Fibroblast of villous mesenchyme (primary cell): ENCODE measurements around the gene SEMA5A. TPM values are rescaled to one million over a fixed set of nuclear protein-coding genes. Genes with fewer than 3 reads are reported as not detected.
"Not testable (repeated sequence)": the region's sequence is repeated elsewhere in the genome, so short reads cannot be mapped to it uniquely, and the experiment has no call there.

Experiments used
- DNase-seq: peaks from one replicate; pipeline ENCODE4 v3.0.0-alpha.2; 2010; ENCODE audit warnings: low read depth
- H3K4me3 ChIP-seq: 2 replicates; pipeline ENCODE4 v1.5.1; 2011; ENCODE audit warnings: low read depth, mild to moderate bottlenecking, low read length
- CTCF ChIP-seq: IDR thresholded peaks from 2 replicates; pipeline ENCODE4 v1.5.1; 2012; ENCODE audit warnings: low read depth, mild to moderate bottlenecking, low read length; ENCODE audit not compliant: insufficient read depth
- total RNA-seq: library from RNA; depleted of rRNA; stranded (reverse); fragments of >200 nt; gene quantifications from 2 replicates; pipeline ENCODE4 v1.2.3, GENCODE V29; 2012

SEMA5A gene
- total RNA-seq, 1 donor = 72.5 TPM

DNA sequence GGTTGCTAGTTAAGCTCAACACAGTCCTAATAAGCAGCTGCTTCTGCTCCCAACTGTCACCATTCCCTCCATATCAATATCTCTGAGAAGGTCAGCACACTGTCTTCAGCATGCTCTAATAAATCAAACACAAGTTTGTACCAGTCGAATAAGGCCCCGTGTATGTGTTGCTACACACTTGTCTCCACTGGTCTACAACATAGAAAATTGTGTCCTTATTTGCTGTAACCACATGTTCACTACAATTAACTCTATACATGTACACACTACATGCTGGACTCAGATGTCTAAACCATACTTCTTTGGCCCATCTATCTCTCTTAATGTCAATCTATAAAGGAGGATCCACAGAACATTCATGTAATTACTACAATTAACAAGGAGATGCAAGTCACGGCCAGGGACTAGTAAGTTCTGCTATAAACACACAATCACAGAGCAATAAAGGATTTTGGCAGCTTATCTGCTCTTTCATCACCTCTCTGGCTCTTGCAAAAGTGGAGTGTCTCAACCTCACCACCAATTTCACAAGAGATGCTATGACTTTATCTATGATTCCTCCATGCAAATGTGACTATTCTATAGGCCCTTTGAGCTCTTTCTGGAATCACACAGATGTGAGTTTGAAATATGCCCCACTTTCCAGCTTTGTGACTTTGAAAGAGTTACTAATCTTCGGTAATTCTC, 143.9 kb downstream of the SEMA5A start:
- DNase-seq = peak; percentile 82
- H3K4me3 ChIP-seq = no peak overlapping the region
- TF ChIP-seq CTCF = no peak

DNA sequence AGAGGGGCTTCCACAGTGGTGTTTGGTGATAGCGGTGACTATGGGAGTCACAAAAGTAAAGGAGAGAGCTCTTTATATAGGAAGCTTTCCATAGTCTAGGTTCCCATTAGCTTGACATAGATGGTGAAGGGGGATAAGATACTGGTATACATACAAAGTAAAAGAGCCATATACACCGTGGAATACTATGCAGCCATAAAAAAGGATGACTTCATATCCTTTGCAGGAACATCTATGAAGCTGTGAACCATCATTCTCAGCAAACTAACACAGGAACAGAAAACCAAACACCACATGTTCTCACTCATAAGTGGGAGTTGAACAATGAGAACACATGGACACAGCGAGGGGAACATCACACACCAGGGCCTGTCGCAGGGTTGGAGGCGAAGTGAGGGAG, 146.1 kb downstream of the SEMA5A start:
- not testable (repeated sequence) for H3K4me3 ChIP-seq, DNase-seq

DNA sequence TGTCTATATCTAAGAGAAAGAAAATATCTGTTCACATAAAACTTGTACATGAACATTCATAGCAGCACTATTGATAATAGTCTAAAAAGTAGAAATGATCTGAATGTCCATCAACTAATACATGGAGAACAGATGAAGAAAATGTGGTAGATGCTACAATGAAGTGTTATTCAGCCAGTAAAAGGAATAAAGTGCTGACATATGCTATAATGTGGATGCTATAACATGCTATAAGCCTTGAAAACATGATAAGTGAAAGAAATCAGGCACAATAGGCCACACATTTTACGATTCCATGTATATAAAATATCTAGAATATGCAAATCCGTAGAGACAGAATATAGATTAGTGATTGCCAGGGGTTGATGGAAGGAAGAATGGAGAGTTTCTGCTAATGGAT, 146.8 kb downstream of the SEMA5A start:
- no peak for TF ChIP-seq CTCF
- no peak overlapping the region for H3K4me3 ChIP-seq
- DNase-seq = no peak

DNA sequence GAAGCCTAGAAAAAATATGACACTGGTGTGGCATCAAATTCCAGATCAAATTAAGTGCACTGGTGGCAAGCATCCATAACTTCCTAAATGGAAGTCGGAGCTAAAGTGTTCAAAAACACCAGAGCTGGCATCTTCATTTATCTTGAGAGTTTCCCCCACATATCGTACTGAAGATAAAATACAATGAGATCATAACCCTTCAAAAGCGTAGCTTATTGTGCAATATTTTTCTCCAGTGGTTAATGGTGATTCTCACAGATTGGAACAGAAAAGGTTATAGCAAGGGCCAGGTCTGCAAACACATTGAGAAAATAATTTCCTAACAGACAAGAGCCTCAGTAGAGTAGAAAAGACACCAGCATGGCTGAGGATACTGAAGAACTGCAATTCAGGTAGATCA, 147.6 kb downstream of the SEMA5A start:
- no peak overlapping the region for H3K4me3 ChIP-seq
- peak; percentile 72 for DNase-seq
- TF ChIP-seq CTCF = no peak

- no peak overlapping the region for H3K4me3 ChIP-seq
- no peak for TF ChIP-seq CTCF
These were observed 149.5 kb downstream of the SEMA5A start for GRCh38 chr5:9396285-9396770.

GRCh38 chr5:9395706-9396105, 150.2 kb downstream of the SEMA5A start:
- peak; percentile 79 for DNase-seq
- no peak overlapping the region for H3K4me3 ChIP-seq
- TF ChIP-seq CTCF = no peak

More at GRCh38 chr5:9396285-9396770, 149.5 kb downstream of the SEMA5A start:
- DNase-seq = no peak

- no peak overlapping the region for H3K4me3 ChIP-seq
- no peak for TF ChIP-seq CTCF
- no peak for DNase-seq
These were observed 151.7 kb downstream of the SEMA5A start for GRCh38 chr5:9394221-9394620.
